GM11168 (cell line): ENCODE measurements around the gene KRT39.

ENCODE experiments used
- in situ Hi-C: fragments of 300-500 bp; cut with MboI; formaldehyde crosslinking; loops from one replicate; pipeline ENCODE4 v1.12.0; 2022; ENCODE audit warnings: low sequenced_read_pairs; ENCODE audit not compliant: unreplicated experiment

Gene KRT39

DNA sequence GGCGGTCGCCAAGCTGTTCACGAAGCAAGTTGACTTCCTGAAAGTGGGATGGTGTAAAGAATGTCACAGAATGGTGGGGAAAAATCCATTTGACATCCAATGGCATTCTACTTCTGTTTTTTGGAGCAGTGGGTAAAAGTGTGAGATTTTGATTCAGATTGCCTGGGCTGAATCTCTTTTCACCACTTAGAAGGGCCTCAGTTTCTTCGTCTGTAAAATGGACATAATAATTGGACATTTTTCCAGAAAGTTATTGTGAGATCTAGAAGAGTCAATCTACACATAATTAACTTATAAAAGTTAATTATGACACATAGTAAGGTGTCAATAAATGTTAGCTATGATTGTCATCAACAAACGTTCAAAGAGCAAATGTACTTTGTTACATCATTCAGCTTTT lies 14.4 kb upstream of the KRT39 start:
- in situ Hi-C loops = no loop called here

DNA sequence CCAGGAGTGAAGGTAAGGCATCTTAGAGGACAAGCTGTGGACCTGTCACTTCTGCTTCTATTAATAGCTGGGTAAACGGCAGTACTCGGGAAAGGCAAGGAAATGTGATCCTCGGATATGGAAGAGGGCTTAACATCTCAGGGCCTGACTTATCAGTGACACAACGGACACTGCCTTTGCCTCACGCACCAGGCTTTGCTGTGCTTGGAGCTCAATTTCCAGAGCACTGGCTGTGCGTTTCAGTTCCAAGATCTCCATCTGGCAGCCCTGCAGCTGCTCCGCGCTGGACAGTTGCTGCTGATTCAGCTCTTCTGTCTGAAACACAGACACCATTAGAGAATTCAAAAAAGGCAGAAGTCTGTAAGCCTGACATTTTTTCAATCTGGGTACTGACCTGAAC lies 13.8 kb upstream of the KRT39 start:
- in situ Hi-C loops = no loop called here

DNA sequence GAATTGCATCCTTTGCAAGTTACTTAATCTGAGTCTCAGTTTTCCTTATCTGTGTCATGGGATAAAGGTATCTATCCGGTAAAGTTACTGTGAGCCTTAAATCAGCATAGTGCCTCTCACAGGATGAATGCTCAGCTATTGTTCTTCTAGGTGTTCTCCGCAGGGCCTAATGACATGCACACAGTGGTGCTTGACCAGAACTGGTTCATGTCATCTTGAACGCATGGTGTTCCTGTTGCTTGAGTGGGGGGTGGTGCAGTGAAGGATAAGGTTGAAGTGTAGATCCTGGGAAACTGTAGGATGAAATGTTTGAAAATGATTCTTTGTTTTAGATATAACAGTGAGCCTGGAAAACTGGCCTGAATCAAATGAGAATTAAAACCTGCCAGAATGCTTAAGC lies 13.4 kb upstream of the KRT39 start:
- in situ Hi-C loops = no loop called here

DNA sequence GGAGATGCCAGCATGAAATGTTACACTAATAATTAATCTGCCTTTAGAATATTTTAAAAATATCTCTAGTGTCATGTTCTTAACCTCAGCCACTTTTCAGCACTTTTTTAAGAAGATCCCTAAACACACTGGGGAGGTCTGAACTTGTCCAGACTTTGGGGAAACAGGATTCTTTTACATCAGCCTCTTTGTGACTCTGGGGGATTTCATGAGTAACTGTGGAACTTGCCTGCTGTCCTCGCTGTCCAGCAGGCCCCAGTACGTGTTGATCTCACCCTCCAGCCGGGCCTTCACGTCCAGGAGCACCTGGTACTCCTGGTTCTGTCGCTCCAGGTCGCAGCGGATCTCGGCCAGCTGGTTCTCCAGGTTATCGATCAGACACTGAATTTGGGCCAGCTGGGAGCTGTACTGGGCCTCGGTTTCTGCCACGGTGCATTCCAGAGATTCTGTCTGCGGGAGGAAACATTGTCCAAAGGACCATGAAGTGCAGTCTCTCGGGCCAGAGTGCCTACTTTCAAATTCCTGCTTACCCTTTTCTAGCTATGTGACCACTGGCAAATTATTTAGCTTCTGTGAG lies 11.9 kb upstream of the KRT39 start:
- in situ Hi-C loops = no loop called here

DNA sequence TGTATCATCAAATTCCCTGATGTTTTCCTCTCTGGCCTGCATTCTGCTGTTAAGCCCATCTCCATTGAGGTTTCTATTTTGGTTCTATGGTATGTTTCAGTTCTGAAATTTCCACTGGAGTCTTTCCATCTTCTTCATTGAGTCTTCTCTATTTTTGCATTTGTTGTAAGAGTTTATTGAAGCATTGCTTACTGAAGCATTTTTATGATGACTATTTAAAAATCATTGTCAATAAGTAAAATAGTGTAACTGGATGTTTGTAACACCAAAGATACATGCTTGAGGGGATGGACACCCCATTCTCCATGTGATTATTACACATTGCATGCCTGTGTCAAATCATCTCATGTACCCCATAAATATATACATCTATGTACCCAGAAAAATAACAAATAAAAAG lies 8.8 kb upstream of the KRT39 start:
- in situ Hi-C loops = no loop called here

DNA sequence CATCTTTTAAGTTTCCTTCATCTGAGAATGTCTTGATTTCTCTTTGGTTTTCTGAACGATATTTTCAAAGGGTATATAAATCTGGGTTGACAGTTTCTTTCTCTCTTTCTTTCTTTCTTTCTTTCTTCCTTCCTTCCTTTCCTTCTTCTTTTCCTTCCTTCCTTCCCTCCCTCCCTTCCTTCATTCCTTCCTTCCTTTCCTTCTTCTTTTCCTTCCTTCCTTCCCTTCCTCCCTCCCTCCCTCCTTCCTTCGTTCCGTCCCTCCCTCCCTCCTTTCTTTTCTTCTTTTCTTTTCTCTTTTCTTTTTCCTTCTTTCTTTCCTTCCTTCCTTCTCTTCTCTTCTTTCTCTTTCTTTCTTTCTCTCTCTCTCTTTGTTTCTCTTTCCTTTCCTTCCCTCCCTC lies 7.6 kb upstream of the KRT39 start:
- in situ Hi-C loops = no loop called here

DNA sequence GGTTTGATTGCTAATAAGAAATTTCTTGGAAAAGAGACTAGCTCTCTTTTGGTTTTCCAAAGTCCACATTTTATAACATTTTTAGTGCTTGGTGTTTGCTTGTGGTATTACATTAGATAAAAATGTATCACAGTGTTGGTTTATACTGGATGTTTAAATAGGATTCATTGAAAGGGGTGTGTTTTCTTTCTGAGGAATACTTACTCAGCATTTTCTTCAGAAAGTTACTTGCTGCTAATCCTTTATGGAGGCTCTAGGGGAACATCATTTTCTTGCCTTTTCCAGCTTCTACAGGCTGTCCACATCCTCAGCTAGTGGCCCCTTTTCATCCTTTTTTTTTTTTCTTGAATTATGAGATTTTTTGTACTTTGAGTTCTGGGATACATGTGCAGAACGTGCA lies 834 bp upstream of the KRT39 start:
- in situ Hi-C loops = no loop called here

DNA sequence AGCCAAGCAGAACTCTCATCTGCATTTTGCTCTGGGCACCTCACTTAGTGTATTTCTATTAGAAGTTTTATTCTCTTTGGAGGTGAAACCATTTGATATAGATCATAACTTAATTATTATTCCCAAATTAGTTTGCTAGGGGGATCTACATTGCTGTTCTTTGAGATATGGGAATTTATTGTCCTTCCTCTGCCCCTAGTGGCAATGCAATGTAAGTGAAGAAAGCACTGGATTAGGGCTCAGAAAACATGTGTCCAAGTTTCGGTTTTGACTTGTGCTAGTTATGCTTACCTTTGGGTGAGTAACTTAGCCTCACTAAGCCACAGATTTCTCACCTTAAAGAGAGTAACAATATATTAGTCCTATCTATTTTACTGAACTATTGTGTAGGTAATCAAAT lies 2.9 kb downstream of the KRT39 start:
- in situ Hi-C loops = no loop called here

DNA sequence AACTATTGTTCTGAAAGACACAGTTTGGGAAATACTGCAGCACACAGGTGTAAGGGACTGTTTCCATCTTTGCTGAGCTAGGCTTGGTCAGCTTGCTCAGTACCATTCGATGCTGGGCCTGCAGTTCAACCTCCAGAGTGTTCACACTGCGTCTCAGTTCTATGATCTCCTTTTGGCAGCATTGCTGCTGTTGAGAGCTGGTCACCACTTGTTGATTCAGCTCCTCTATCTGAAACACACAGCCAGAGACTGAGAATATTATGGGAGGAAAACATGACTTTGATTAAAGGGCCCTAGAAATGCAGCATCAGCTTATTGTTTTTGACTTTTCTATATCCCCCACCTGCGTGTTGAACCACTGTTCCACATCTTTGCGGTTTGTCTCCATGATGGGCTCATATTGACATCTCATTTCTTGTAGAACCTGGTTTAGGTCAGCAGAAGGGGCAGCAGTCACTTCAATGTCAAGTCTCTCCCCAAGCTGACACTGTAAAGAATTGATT lies 4.6 kb downstream of the KRT39 start:
- in situ Hi-C loops = no loop called here

DNA sequence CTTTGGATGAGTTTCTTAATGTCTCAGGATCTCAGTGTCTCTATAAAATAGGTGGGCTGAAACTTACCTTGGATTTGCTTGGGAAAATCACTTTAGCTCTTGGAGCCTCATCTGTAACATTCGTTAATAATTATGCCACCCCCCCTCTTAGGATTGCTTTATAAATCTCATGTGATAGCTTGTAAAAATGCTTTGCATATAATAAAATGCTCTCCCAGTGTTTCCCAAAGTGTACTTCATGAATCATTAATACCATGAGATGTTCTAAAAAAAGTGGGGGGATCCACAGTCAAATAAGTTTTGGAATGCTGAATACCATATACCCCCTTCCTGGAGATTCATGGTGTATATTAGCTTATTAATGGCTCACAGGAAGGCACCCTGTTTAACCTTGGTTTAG lies 5.2 kb downstream of the KRT39 start:
- in situ Hi-C loops = no loop called here

DNA sequence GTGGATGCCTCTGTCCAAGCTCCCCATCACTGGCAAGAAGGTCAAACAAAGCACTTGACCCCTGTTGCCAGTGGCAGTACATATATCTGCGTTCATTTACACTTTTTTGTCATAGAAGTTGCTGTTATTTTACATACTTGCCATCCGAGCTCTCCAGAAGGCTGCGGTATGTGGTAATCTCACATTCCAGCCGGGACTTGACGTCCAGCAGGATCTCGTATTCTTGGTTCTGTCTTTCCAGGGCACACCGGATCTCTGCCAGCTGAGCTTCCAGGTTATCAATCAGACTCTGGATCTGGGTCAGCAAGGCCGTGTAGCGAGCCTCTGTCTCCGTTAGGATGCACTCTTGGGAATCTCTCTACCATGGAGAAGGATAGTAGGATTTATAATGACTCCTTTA lies 6.6 kb downstream of the KRT39 start:
- in situ Hi-C loops = no loop called here

DNA sequence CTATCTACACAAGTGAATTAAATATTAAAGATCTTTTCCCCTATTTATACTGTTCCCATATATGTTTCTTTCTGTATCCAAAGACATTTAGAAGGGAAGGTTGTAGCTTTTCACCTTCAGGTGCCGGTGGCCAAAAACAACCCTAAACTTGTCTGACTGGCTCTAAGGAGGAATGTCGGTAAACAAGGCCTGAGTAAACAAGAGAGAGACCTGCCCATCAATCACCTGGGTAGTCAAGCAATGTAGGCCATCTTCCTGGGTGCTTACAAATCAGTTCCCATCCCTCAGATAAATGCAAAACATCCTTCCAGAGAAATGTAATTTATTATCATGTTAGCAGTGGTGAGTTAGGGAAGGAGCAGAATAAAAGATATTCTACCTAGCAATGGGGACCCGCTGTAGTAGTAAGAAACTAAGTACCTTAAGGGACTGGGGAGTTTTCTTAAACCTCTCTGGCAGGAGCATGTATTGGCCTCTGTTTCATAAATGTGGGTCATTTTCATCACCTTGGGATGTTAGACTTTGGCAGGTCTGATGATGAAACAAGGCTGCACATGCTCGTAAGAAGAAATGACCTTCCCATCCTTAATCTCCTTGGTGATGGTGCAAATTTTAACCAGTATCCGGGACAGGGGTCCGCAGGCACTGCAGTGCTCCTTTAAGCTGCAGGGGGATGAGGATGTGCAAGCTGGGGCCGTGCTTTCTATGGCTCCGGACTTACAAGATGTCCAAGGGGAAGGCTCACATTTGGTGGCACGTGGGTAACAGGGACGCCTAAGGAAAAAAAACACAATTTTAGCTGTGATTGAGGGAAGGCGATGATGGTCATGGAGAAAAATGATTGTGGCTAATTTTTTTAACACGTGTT lies 8.4 kb downstream of the KRT39 start:
- in situ Hi-C loops = no loop called here

DNA sequence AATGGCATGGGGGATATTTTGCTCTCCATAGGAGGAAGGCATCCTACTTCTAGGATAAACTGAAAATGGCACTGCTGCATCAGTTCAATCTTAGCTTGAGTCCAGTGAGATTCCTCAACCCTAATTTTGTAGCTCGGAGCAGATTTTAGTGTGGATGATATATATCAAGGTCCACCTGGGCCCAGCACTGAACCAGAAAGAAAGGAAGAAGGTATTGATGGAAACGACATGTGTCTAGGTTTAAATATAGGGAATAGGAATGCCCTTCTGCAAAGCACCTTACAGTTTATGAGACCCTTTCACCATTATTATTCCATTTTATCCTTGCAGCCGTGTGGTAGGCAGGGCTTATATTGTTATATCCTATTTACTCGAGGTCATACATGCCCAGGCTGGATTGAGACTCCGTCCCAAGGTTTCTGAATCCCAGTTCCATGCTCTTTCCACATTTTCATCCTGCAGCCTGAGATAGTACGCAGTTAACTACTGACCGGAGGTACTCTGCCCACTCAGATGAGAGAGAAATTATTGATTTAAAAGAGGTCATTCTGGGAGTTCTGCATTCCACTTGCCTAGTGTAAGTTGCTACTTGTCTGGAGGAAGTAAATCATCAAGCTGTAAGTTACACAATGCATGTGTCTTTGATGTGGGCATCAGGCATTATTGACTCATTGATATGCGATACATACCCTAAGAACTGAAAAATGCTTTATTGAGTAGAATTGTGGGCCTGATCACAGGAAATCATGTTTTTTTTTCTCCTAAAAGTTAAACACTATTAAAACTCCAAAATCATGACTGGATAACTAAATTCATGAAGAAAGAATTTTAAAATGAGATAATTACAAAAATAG lies 10.1 kb downstream of the KRT39 start:
- in situ Hi-C loops = no loop called here

DNA sequence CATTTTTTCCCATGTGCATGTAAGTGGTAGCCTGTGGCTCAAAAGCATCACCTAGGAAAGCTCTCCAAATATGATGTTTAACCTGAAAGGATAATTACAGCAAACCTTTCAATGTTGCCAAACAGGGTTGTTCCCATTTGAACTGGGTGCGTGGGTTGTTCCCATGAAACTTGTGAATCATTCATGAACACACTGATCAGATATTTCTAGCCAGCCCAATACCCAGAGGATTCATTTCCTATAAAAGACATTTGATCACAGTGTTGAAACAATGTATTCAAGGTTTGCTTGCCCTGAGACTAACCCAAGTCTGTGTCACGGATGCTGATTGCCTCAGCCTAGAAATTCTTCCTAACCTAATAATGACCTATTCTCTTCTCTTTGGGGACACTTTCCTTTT lies 12.9 kb downstream of the KRT39 start:
- in situ Hi-C loops = no loop called here

DNA sequence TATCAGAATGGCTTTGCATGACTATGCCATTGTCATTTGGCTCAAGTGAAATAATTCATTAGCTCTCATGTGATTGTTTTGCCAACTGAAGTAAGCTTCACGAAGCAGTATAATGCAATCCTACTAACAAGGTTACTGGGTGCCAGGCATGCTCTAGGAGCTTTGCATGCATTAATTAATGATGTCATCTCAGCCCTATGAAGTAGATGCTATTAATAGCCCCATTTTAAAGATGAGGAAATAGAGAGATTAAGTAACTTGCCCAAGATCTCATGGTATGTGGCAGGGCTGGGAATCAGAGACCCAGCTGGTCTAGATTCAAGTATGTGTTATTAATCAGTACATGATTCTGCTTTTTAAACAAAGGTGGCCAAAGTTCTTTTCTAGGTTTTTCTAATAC lies 14.1 kb downstream of the KRT39 start:
- in situ Hi-C loops = no loop called here

DNA sequence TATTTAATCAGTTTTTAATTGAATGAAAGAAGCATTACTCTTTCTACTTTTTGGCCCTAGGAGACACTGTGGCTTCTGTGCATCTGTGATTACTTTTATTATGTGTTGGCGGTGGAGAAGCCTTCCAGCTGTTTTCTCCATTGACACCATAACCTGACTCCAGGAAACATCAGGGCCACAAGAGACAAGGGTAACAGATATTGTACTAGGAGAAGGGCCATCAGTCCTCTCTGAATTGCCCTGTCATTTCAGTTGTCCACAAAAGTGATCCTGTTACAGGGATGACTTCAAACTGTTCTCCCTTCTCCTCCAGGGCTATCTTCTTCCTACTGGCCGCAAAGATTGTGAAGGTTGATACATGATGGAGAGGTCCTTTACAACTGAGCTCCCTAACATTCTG lies 14.6 kb downstream of the KRT39 start:
- in situ Hi-C loops = no loop called here

DNA sequence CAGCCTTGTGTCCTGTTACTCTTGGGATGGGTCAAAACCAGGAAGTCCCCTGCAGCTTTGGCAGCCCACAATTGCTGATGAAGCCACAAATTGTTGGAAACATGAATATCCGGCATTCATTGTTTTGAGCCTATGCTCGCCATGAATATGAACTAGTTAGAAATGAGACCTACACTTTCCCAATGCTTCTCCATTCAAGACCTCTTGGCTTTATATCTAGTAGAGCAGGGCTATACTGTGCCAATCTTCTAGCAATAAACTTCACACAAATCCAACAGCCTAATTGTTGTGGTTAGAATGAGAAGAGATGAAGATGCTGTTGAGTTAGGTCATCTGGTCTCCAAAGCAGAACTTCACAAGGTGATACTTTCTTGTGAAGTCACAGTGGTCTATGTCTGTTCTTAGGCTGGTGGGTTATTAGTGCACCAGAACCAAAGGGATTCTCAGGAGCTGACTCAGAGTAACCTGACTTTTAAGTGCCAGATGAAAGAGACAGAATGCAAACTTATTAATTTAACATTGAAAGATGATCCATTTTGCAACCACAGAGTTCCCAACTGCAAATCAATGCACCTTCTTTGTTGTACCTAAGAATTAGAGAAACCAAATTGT lies 15.6 kb downstream of the KRT39 start:
- in situ Hi-C loops = no loop called here

DNA sequence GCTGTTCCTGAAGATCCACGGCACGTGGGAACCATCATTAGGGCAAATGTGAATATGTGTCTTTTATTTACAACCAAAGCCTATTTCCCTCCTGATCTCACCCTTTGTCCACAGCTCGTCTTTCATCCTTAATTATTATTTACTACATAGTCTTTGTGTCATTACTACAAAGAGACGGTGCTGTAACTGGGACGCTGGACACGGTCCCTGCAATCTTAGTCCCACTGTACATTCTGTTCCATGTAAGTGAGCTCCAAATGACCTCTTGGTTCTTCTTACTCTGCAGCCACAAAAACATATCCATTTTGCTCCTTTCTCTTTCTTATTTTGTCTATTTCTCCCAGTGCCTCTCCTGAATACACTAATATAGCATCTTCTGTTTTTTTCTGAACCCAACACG lies 16.6 kb downstream of the KRT39 start:
- in situ Hi-C loops = no loop called here

DNA sequence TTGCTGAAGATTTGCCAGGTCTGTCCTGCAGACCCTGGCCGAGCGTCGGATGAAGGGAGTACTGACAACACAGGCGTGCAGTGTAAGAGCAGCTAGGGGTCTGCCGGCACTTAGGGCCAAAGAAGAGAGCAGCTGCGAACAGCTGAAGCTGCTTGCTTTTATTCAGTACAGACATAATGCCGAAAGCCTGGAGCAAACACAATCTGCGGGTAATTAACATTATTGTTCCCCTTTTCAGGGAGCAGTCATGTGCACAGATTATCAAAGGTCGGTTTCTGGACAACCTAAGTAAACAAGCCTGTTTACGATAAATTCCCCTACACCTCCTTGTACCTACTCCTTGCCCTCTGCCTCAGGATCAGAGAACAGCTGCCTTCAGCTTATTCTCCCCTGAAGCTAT lies 17.3 kb downstream of the KRT39 start:
- in situ Hi-C loops = no loop called here

DNA sequence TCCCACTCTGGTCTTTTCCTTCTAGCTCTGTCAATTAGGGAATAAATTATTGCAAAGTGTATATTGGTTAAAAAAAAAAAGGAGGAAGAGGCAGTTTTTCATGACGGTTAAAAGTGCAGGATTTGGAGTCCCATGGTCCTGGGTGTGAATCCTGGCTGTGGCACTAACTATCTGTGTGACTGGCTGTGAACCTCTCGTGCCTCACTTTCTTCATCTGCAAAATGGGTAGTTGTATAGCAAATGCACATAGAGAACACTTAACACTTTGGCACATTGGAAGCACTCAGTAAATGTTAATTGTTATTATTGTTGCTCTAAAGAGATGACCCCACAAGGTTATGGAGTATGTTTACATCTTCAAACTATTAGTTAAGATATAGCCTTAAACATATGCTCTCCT lies 18.8 kb downstream of the KRT39 start:
- in situ Hi-C loops = no loop called here

DNA sequence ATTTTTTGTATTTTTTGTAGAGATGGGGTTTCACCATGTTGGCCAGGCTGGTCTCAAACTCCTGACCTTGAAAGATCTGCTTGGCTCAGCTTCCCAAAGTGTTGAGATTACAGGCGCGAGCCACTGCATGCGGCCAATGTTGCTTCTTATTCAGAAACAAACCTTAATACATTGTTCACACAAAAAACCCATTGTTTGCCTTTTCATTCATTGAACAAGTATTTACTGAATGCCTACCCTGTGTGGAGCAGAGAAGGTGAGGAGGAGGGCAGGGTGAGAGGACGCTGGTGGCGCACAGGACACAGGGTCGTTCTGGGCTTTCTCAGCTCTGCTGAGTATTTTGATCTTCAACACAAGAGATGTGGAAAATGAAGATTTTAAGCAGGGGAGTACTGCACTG lies 21.3 kb downstream of the KRT39 start:
- in situ Hi-C loops = no loop called here
